Panc1 (cell line): ENCODE data around the gene ACTR3. TPM values are rescaled to one million over a fixed set of nuclear protein-coding genes. Genes with fewer than 3 reads are reported as not detected.
"Not testable (repeated sequence)": the region's sequence is repeated elsewhere in the genome, so short reads cannot be mapped to it uniquely, and the experiment has no call there.

ENCODE experiments used
- ATAC-seq: fragments of 200-7000 bp; cut with Tn5 transposase; 2 replicates; pipeline ENCODE4 v1.9.1; 2020; ENCODE audit warnings: mild to moderate bottlenecking, moderate library complexity
- BruUV-seq: library from RNA; stranded (reverse); fragments of 400-500 nt; replicated peaks from 2 replicates; lab custom pipeline; 2021; lab: Mats Ljungman, UMichigan
- CTCF ChIA-PET: fragments of 300-600 bp; sonication (Branson Sonifier 250); formaldehyde crosslinking; loops from one replicate; lab custom pipeline; 2022; ENCODE audit warnings: antibody characterized with exemption; lab: Charles Lee
- POLR2A ChIA-PET: fragments of 300-600 bp; sonication (Branson Sonifier 250); formaldehyde crosslinking; loops from one replicate; lab custom pipeline; 2022; ENCODE audit warnings: antibody characterized with exemption; lab: Charles Lee
- DNase-seq: peaks from one replicate; pipeline ENCODE4 v3.0.0-alpha.2; 2010; ENCODE audit warnings: low read depth, low spot score
- H3K27ac ChIP-seq: 2 replicates; pipeline ENCODE4 v1.5.1; 2011; ENCODE audit warnings: mild to moderate bottlenecking, low read length, inconsistent platforms
- H3K27me3 ChIP-seq: fragments of 200-500 bp; sonication (Bioruptor generic); 2 replicates; pipeline ENCODE4 v1.6.0; 2014; ENCODE audit warnings: low read length, inconsistent platforms; ENCODE audit not compliant: control insufficient read depth, insufficient read depth
- H3K36me3 ChIP-seq: fragments of 200-500 bp; sonication (Bioruptor generic); 2 replicates; pipeline ENCODE4 v1.5.1; 2014; ENCODE audit warnings: inconsistent platforms, mild to moderate bottlenecking, low read length, moderate library complexity; ENCODE audit not compliant: control insufficient read depth, insufficient read depth
- H3K4me1 ChIP-seq: 2 replicates; pipeline ENCODE4 v1.5.1; 2011; ENCODE audit warnings: inconsistent platforms, mild to moderate bottlenecking, low read length, moderate library complexity; ENCODE audit not compliant: control insufficient read depth, insufficient read depth
- H3K4me3 ChIP-seq, 2 experiments: 2 replicates each; pipeline ENCODE4 v1.5.1; 2011 to 2012; ENCODE audit warnings: low read depth in 2 of 2, low read length in 2 of 2, mild to moderate bottlenecking in 2 of 2, inconsistent platforms in 1 of 2, moderate library complexity in 1 of 2
- H3K9me3 ChIP-seq: fragments of 200-500 bp; sonication (Bioruptor generic); 2 replicates; pipeline ENCODE4 v1.5.1; 2014; ENCODE audit warnings: low read depth, mild to moderate bottlenecking, inconsistent platforms, low read length, moderate library complexity; ENCODE audit not compliant: control insufficient read depth, insufficient read depth
- POLR2AphosphoS5 ChIP-seq: IDR thresholded peaks from 2 replicates; pipeline ENCODE4 v1.6.1; 2012; ENCODE audit warnings: mild to moderate bottlenecking, low read depth, low read length, moderate library complexity
- SIN3A ChIP-seq: IDR thresholded peaks from 2 replicates; pipeline ENCODE4 v1.6.1; 2012; ENCODE audit warnings: low read depth, mild to moderate bottlenecking, low read length, moderate library complexity, borderline replicate concordance; ENCODE audit not compliant: insufficient read depth
- TCF7L2 ChIP-seq: IDR thresholded peaks from 2 replicates; pipeline ENCODE4 v1.6.1; 2011; ENCODE audit warnings: mild to moderate bottlenecking, low read depth, low read length, inconsistent platforms
- in situ Hi-C: cut with HindIII; loops from 2 replicates; pipeline ENCODE4 v1.10.0; 2016; ENCODE audit warnings: low sequenced_read_pairs, low pct_unique_long_range_greater_than_20kb
- intact Hi-C: fragments of 100-400 bp; cut with micrococcal nuclease; formaldehyde crosslinking; loops from one replicate; pipeline ENCODE4 v1.10.0; 2022; ENCODE audit not compliant: unreplicated experiment
- total RNA-seq: library from RNA; stranded (reverse); gene quantifications from one replicate; pipeline ENCODE4 v1.2.1, GENCODE V29; 2021; ENCODE audit not compliant: unreplicated experiment
- TF ChIP-seq, protein P1 (sequence below), 2 experiments: IDR thresholded peaks; 2 replicates each; pipeline ENCODE4 v1.6.1; 2011 to 2012; ENCODE audit warnings: low read depth in 2 of 2, control low read depth in 1 of 2, low read length in 1 of 2, mild to moderate bottlenecking in 1 of 2, moderate library complexity in 1 of 2; ENCODE audit not compliant: insufficient read depth in 1 of 2
- TF ChIP-seq, protein P2 (sequence below): fragments of 450-650 bp; IDR thresholded peaks from 2 replicates; pipeline ENCODE4 v1.5.1; 2017; ENCODE audit warnings: mild to moderate bottlenecking

The ACTR3 gene
- total RNA-seq, 1 experiment from 2014 or later = 347 TPM

DNA sequence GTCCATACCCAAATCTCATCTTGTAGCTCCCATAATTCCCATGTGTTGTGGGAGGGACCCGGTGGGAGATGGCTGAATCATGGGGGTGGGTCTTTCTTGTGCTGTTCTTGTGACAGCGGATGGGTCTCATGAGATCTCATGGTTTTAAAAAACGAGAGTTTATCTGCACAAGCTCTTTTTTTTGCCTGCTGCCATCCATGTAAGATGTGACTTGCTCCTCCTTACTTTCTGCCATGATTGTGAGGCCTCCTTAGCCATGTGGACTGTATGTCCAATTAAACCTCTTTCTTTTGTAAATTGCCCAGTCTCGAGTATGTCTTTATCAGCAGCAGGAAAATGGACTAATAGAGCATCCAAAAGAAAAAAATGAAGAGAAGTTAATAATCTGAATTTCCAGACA lies 44.1 kb upstream of the ACTR3 start:
- H3K9me3 ChIP-seq, in situ Hi-C loops, CTCF ChIA-PET, H3K27me3 ChIP-seq, H3K4me1 ChIP-seq, DNase-seq, H3K4me3 ChIP-seq, intact Hi-C loops, H3K36me3 ChIP-seq, BruUV-seq, ATAC-seq, H3K27ac ChIP-seq: not testable (repeated sequence)
- POLR2A ChIA-PET = interaction anchor here (0.5 to 0.6 kb wide), 2 partner anchors 35 to 63 kb away, joined by 4 to 12 read pairs; no protein-coding TSS in a partner anchor

DNA sequence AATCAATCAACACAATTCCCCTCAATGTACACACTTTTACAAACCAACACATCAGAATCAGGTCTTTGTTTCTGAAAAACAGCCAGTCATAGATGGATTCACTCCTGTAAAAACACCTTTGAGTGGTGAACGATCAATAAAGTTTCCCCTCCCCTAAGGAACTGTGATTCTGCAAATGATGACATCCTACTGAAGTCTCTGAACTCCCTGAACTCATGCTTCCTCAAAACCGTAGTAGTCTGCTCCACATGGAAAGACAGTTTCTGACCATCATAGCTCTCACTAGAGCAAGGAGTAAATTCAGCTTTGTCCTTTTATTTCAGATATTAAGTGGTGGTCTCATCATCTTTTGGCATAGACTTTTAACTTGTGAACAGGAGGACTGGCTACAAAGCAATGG lies 43.5 kb upstream of the ACTR3 start:
- in situ Hi-C loops = no loop called here
- no peak for DNase-seq
- Histone ChIP-seq H3K27me3 (no peaks in the 10 kb centered on the region), H3K9me3 (no peaks in the 10 kb centered on the region), H3K27ac (no peak overlapping the region), H3K4me3 (no peak overlapping the region), H3K4me1 (no peaks in the 10 kb centered on the region), H3K36me3 (no peaks in the 10 kb centered on the region)
- TF ChIP-seq, protein P1, sequence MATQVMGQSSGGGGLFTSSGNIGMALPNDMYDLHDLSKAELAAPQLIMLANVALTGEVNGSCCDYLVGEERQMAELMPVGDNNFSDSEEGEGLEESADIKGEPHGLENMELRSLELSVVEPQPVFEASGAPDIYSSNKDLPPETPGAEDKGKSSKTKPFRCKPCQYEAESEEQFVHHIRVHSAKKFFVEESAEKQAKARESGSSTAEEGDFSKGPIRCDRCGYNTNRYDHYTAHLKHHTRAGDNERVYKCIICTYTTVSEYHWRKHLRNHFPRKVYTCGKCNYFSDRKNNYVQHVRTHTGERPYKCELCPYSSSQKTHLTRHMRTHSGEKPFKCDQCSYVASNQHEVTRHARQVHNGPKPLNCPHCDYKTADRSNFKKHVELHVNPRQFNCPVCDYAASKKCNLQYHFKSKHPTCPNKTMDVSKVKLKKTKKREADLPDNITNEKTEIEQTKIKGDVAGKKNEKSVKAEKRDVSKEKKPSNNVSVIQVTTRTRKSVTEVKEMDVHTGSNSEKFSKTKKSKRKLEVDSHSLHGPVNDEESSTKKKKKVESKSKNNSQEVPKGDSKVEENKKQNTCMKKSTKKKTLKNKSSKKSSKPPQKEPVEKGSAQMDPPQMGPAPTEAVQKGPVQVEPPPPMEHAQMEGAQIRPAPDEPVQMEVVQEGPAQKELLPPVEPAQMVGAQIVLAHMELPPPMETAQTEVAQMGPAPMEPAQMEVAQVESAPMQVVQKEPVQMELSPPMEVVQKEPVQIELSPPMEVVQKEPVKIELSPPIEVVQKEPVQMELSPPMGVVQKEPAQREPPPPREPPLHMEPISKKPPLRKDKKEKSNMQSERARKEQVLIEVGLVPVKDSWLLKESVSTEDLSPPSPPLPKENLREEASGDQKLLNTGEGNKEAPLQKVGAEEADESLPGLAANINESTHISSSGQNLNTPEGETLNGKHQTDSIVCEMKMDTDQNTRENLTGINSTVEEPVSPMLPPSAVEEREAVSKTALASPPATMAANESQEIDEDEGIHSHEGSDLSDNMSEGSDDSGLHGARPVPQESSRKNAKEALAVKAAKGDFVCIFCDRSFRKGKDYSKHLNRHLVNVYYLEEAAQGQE (IDR thresholded peaks at IDR 0.05; ENCODE audit: insufficient read depth in 1 of 2, low read depth in 2 of 2, low read length in 1 of 2) = no peak
- TF ChIP-seq, protein P2, sequence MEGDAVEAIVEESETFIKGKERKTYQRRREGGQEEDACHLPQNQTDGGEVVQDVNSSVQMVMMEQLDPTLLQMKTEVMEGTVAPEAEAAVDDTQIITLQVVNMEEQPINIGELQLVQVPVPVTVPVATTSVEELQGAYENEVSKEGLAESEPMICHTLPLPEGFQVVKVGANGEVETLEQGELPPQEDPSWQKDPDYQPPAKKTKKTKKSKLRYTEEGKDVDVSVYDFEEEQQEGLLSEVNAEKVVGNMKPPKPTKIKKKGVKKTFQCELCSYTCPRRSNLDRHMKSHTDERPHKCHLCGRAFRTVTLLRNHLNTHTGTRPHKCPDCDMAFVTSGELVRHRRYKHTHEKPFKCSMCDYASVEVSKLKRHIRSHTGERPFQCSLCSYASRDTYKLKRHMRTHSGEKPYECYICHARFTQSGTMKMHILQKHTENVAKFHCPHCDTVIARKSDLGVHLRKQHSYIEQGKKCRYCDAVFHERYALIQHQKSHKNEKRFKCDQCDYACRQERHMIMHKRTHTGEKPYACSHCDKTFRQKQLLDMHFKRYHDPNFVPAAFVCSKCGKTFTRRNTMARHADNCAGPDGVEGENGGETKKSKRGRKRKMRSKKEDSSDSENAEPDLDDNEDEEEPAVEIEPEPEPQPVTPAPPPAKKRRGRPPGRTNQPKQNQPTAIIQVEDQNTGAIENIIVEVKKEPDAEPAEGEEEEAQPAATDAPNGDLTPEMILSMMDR = no peak
- TF ChIP-seq SIN3A = no peak
- TF ChIP-seq POLR2AphosphoS5 = no peak
- no peak for TF ChIP-seq TCF7L2
- POLR2A ChIA-PET = no interaction called here
- CTCF ChIA-PET = no interaction called here
- no TSS peak for BruUV-seq
- no peak for ATAC-seq
- intact Hi-C loops = no loop called here

DNA sequence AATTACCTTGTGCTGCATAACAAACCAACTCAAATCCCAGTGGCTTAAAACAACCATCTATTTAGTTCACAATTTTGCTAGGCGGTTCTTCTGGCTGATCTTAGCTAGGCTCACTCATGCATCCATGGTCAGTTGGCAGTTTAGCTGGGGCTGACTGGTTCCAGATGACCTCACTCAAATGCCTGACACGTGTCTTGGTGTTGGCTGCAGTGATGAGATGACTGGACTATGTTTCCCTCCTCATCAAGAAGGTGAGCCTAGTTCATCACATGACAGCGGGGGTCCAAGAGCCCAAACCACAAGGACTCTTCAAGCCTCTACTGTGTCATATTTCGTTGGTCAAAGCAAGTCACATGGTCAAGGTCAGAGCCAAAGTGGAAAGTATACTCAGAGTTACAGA lies 42.7 kb upstream of the ACTR3 start:
- no peaks in the 10 kb centered on the region for H3K9me3 ChIP-seq
- no peak for ATAC-seq
- DNase-seq = no peak
- TF ChIP-seq SIN3A = no peak
- TF ChIP-seq, protein P1 (IDR thresholded peaks at IDR 0.05; ENCODE audit: insufficient read depth in 1 of 2, low read depth in 2 of 2, low read length in 1 of 2) = no peak
- TF ChIP-seq, protein P2 = no peak
- TF ChIP-seq TCF7L2 = no peak
- TF ChIP-seq POLR2AphosphoS5 = no peak
- H3K4me3 ChIP-seq = no peak overlapping the region
- no peaks in the 10 kb centered on the region for H3K36me3 ChIP-seq
- in situ Hi-C loops = no loop called here
- no TSS peak for BruUV-seq
- CTCF ChIA-PET = no interaction called here
- H3K4me1 ChIP-seq = no peaks in the 10 kb centered on the region
- no peaks in the 10 kb centered on the region for H3K27me3 ChIP-seq
- intact Hi-C loops = no loop called here
- POLR2A ChIA-PET = no interaction called here
- no peak overlapping the region for H3K27ac ChIP-seq
